GM23248 (cell line): ENCODE data around the gene RDX. TPM values are rescaled to one million over a fixed set of nuclear protein-coding genes. Genes with fewer than 3 reads are reported as not detected.

ENCODE experiments used
- DNase-seq: peaks from one replicate; pipeline ENCODE4 v3.0.0-alpha.2; 2015
- H2AFZ ChIP-seq: fragments of 200-600 bp; sonication (generic); 2 replicates; pipeline ENCODE4 v1.6.1; 2016; ENCODE audit warnings: antibody characterized with exemption
- H3F3A ChIP-seq: fragments of 200-600 bp; sonication (generic); 2 replicates; pipeline ENCODE4 v1.6.1; 2016; ENCODE audit warnings: mild to moderate bottlenecking, antibody characterized with exemption, mixed run types; ENCODE audit not compliant: insufficient read depth
- H3K27ac ChIP-seq: fragments of 200-600 bp; sonication (generic); 2 replicates; pipeline ENCODE4 v1.5.1; 2016; ENCODE audit warnings: mild to moderate bottlenecking
- H3K27me3 ChIP-seq: fragments of 200-600 bp; sonication (generic); replicated peaks from 2 replicates; pipeline ENCODE4 v1.6.1; 2016; ENCODE audit warnings: mild to moderate bottlenecking; ENCODE audit not compliant: insufficient read depth
- H3K36me3 ChIP-seq: fragments of 200-600 bp; sonication (generic); 2 replicates; pipeline ENCODE4 v1.6.1; 2016; ENCODE audit warnings: low read depth, mild to moderate bottlenecking
- H3K4me1 ChIP-seq: fragments of 200-600 bp; sonication (generic); 2 replicates; pipeline ENCODE4 v1.6.1; 2016; ENCODE audit warnings: mild to moderate bottlenecking; ENCODE audit not compliant: insufficient read depth
- H3K4me2 ChIP-seq: fragments of 200-600 bp; sonication (generic); one replicate; pipeline ENCODE4 v1.6.1; 2016; ENCODE audit warnings: mild to moderate bottlenecking; ENCODE audit not compliant: unreplicated experiment
- H3K4me3 ChIP-seq: fragments of 200-600 bp; sonication (generic); 2 replicates; pipeline ENCODE4 v1.5.1; 2016; ENCODE audit warnings: mild to moderate bottlenecking
- H3K79me2 ChIP-seq: fragments of 200-600 bp; sonication (generic); 2 replicates; pipeline ENCODE4 v1.6.1; 2016; ENCODE audit warnings: mild to moderate bottlenecking; ENCODE audit not compliant: insufficient read depth
- H3K9ac ChIP-seq: fragments of 200-600 bp; sonication (generic); 2 replicates; pipeline ENCODE4 v1.6.1; 2016; ENCODE audit warnings: mild to moderate bottlenecking
- H3K9me2 ChIP-seq: fragments of 200-600 bp; sonication (generic); 2 replicates; pipeline ENCODE4 v1.6.1; 2016; ENCODE audit warnings: mixed run types, mild to moderate bottlenecking, moderate library complexity; ENCODE audit not compliant: insufficient read depth
- H3K9me3 ChIP-seq: fragments of 200-600 bp; sonication (generic); one replicate; pipeline ENCODE4 v1.6.1; 2017; ENCODE audit warnings: low read depth
- H4K20me1 ChIP-seq: fragments of 200-600 bp; sonication (generic); 2 replicates; pipeline ENCODE4 v1.6.0; 2016; ENCODE audit not compliant: insufficient read depth
- EZH2 ChIP-seq: fragments of 200-600 bp; sonication (generic); IDR thresholded peaks from 2 replicates; pipeline ENCODE4 v1.6.1; 2018; ENCODE audit warnings: antibody characterized with exemption, mild to moderate bottlenecking; ENCODE audit not compliant: insufficient read depth, poor library complexity, severe bottlenecking
- EZH2phosphoT487 ChIP-seq: fragments of 200-600 bp; sonication (generic); IDR thresholded peaks from 2 replicates; pipeline ENCODE4 v1.6.1; 2018; ENCODE audit warnings: antibody characterized with exemption, moderate library complexity, mild to moderate bottlenecking, low read depth; ENCODE audit not compliant: insufficient read depth
- WGBS, 2 experiments: methylation state at CpG; one replicate each; pipeline ENCODE4 v1.1.6; 2015 to 2017; ENCODE audit warnings: low lambda C conversion rate in 2 of 2, low coverage in 1 of 2; ENCODE audit errors: missing lambda C conversion rate in 2 of 2; 5-methylcytosine and 5-hydroxymethylcytosine counted together
- in situ Hi-C: fragments of 300-500 bp; cut with MboI; formaldehyde crosslinking; loops from 2 replicates; pipeline ENCODE4 v1.15.0; 2020
- polyA plus RNA-seq: library from polyadenylated mRNA; unstranded; fragments of >200 nt; fragmentation: Nextera tagmentation; extraction: Ambion mirVana; gene quantifications from 2 replicates; pipeline ENCODE4 v1.2.1, GENCODE V29; 2016
- total RNA-seq: library from RNA; depleted of rRNA; stranded (reverse); fragments of >200 nt; shearing (Covaris generic); gene quantifications from 2 replicates; pipeline ENCODE4 v1.2.3, GENCODE V29; 2014

Gene RDX
- total and polyA plus RNA-seq, 2 experiments from 2014 or later, result 69.5 to 95.4 TPM

DNA sequence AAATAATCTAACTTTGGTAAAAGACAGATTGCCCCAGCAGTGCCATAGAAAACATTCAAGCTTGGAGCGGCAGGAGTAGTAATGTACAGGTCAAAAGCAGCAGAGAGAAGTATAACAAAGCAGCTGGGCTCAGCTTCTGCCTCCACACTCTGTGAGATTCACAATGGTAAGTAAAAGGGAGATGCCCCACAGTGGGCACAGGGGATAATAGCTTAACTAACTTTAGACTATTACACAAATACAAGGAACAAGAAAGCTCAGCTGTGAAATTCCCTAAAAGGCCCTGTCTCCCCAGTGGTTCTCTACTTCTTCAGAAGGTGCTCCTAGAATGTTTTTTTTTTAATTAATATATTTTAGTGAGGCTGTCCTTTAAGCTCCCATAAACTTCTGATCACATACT is 28.0 kb downstream of the RDX start:
- H3K4me3 ChIP-seq, result no peak overlapping the region
- in situ Hi-C loops, result no loop called here
- H3K27me3 ChIP-seq, result no peaks in the 10 kb centered on the region
- no peak overlapping the region for H3K9ac ChIP-seq
- TF ChIP-seq EZH2 (no peak), EZH2phosphoT487 (no peak)
- H3K27ac ChIP-seq, result no peak overlapping the region
- peaks cover 6% of the 10 kb centered on the region; the same call in 1 of the 2 replicates for H3K4me1 ChIP-seq
- H3F3A ChIP-seq, result no peaks in the 10 kb centered on the region
- H3K9me2 ChIP-seq, result no peaks in the 10 kb centered on the region
- no peak for DNase-seq
- no peaks in the 10 kb centered on the region for H3K9me3 ChIP-seq
- peaks cover 99% of the 10 kb centered on the region for H3K79me2 ChIP-seq
- WGBS, 2 experiments, result 100% methylated on average over 1 of the region's 1 CpG
- no peaks in the 10 kb centered on the region for H4K20me1 ChIP-seq
- no peak overlapping the region for H2AFZ ChIP-seq
- no peak overlapping the region for H3K4me2 ChIP-seq
- peaks cover 21% of the 10 kb centered on the region for H3K36me3 ChIP-seq

DNA sequence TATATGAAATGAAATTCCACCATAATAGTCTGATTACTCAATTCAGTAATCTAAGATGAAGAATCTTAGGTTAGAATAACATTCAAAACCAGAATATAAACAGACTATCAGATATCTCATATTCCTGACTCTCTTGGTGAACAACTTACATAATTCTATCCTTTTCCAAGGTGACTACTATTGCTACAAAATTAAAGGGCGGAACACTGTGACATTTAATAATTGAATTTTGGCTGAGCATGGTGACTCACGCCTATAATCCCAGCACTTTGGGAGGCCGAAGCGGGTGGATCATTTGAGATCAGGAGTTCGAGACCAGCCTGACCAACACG is 34.4 kb downstream of the RDX start:
- Histone ChIP-seq H3K9me2 (no peaks in the 10 kb centered on the region), H3F3A (no peaks in the 10 kb centered on the region), H3K36me3 (peaks cover 59% of the 10 kb centered on the region), H3K9ac (no peak overlapping the region), H3K9me3 (no peaks in the 10 kb centered on the region), H3K4me1 (no peaks in the 10 kb centered on the region), H3K79me2 (peaks cover 76% of the 10 kb centered on the region), H3K4me2 (no peak overlapping the region), H3K27ac (no peak overlapping the region), H4K20me1 (no peaks in the 10 kb centered on the region), H2AFZ (no peak overlapping the region), H3K27me3 (no peaks in the 10 kb centered on the region), H3K4me3 (no peak overlapping the region)
- 98% methylated on average over 6 of the region's 6 CpGs for WGBS, 2 experiments
- no peak for TF ChIP-seq EZH2phosphoT487
- no peak for TF ChIP-seq EZH2
- DNase-seq, result no peak
- in situ Hi-C loops, result no loop called here

DNA sequence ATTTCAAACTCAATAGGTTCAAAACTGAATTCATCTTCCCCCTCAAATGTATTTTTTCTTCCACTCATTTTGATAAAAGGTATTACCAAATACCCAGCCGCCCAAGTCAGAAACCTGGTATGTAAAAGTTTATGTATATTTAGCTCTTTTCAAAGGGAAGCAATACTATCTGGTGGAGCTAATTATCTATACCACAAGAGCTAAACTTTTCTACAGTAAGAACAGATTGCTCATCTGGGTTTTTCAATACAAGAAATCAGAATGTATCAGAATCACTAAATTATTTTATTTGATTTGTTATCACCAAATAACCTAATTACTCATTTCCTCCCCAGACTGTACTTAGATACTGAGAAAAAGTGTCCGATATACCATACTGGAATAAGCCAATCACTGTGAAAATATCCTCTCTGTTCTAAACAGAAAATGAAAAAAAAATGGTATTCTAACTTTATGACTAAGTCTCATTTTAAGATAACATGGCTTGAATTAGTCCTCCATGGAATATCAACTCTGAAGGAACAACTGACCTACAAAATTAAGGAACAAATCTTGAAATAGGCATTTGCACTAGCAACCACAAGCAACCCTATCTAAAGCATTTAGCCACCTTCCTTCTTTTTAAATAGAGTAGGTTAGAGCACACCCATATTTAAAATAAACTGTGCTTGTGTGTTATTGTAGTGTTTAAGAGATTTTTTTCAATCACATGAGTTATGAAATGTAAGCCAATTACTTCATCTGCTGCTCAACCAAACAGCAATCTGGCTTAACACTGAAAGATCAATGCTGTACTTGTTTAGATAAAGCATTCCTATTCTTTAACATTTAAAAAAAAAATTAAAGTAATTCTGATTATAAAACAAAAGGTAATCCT is 35.0 kb downstream of the RDX start:
- Histone ChIP-seq H3K36me3 (peaks cover 59% of the 10 kb centered on the region), H3K9me3 (no peaks in the 10 kb centered on the region), H2AFZ (no peak overlapping the region), H3K79me2 (peaks cover 70% of the 10 kb centered on the region), H3F3A (no peaks in the 10 kb centered on the region), H3K9ac (no peak overlapping the region), H4K20me1 (no peaks in the 10 kb centered on the region), H3K4me1 (no peaks in the 10 kb centered on the region), H3K27me3 (no peaks in the 10 kb centered on the region), H3K4me2 (no peak overlapping the region), H3K9me2 (no peaks in the 10 kb centered on the region), H3K4me3 (no peak overlapping the region), H3K27ac (no peak overlapping the region)
- DNase-seq, result no peak
- no peak for TF ChIP-seq EZH2phosphoT487
- in situ Hi-C loops, result no loop called here
- WGBS, 2 experiments, result 94 to 96% methylated on average over 2 of the region's 2 CpGs

DNA sequence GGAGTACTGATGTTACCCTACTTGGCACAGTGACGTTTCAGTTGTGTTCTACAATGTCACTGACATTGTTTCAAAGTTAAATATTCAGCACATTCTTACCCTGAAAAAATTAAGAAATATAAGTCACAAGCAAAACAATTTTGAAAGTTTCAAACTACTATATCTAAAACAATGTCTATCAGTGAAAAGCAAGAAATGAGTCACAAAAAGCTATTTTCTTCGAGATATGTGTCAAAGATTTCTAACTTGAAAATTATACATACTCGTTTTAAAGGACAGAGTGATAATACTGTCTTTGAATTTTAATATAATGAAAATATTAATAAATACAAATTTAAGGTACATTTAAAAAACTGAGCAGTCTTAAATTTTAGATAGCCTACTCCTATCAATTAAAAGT is 42.9 kb downstream of the RDX start:
- peaks cover 44% of the 10 kb centered on the region for H3K36me3 ChIP-seq
- H3K27ac ChIP-seq, result no peak overlapping the region
- no peaks in the 10 kb centered on the region for H4K20me1 ChIP-seq
- no peak overlapping the region for H3K9ac ChIP-seq
- peaks cover 29% of the 10 kb centered on the region; the same call in 1 of the 2 replicates for H3K79me2 ChIP-seq
- peaks cover 14% of the 10 kb centered on the region for H3K4me1 ChIP-seq
- WGBS, 2 experiments, result 73 to 88% methylated on average over 3 of the region's 3 CpGs
- DNase-seq, result no peak
- H3K27me3 ChIP-seq, result no peaks in the 10 kb centered on the region
- in situ Hi-C loops, result no loop called here
- peaks cover 8% of the 10 kb centered on the region; the same call in 1 of the 2 replicates for H3F3A ChIP-seq
- TF ChIP-seq EZH2 (no peak), EZH2phosphoT487 (no peak)
- H3K4me3 ChIP-seq, result no peak overlapping the region
- H2AFZ ChIP-seq, result no peak overlapping the region
- no peaks in the 10 kb centered on the region for H3K9me3 ChIP-seq
- no peaks in the 10 kb centered on the region for H3K9me2 ChIP-seq
- no peak overlapping the region for H3K4me2 ChIP-seq
